HG02763 (cell line): ENCODE data around the gene MRPL16.

Source experiments
- ATAC-seq: cut with Tn5 transposase; IDR thresholded peaks from one replicate; pipeline ENCODE4 v1.9.1; 2021; ENCODE audit warnings: mild to moderate bottlenecking, moderate library complexity; ENCODE audit not compliant: unreplicated experiment

Gene MRPL16

GRCh38 chr11:59776210-59777066 is 34.1 kb downstream of the MRPL16 start:
- no peak for ATAC-seq

- ATAC-seq: no peak
Observed at GRCh38 chr11:59773083-59773440, 37.5 kb downstream of the MRPL16 start.

DNA sequence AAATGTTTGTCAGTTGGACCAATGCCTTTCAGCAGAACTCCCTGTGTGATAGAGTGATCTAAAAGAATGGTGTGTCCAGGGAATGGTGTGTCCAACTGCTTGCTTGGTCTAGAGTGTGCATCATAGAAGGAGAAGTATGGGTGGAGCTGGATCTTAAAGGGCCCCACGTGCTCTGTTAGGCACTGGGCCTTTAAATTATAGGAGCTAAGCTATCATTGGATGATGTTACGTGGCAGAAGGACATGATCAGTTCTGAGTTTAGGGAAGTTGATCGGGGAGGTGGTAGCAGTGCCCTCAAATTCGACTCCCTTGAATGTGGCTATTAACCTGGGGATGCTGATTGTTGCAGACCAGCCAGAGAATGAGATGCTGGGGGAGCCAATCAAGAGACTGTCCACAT is 39.0 kb downstream of the MRPL16 start:
- no peak for ATAC-seq

GRCh38 chr11:59770869-59771268 is 39.7 kb downstream of the MRPL16 start:
- ATAC-seq: no peak

GRCh38 chr11:59770319-59770718 is 40.3 kb downstream of the MRPL16 start:
- no peak for ATAC-seq

DNA sequence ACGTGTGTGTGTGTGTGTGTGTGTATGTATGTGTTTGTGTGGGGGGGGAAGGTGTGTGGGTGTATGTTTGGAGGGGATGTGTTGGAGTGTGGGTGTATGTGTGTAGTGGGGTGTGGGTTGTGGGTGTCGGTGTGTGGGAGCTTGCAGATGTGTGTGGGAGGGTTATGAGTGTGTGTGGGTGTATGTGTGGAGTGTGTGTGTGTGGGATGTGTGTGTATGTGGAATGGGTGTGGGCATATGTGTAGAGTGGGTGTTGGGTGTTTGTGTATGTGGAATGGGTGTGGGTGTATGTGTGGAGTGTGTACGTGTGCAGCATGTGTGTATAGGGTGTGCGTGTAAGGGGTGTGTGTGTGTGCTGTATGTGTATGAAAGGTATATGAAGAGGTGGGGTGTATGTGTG is 40.8 kb downstream of the MRPL16 start:
- no peak for ATAC-seq

GRCh38 chr11:59769111-59769510 is 41.5 kb downstream of the MRPL16 start:
- no peak for ATAC-seq

DNA sequence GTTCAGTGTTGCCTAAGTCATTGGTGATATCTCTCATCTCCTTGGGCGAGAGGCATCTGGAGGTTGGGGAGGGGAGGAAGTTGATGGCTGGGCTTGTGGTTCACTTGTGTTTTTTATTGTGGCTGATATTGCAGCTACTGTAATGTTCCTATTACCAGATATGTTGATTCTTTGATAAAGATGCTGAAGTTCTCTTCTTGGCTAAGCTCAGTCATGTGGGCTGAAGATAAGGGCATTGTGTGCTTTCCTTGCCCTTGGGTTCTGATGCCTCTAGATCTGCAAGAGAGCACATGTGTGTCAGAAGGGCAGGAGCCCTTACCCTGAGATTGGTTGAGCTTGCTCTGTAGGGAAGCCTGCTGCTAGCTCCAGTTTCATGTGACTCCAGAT is 43.4 kb downstream of the MRPL16 start:
- ATAC-seq: no peak

DNA sequence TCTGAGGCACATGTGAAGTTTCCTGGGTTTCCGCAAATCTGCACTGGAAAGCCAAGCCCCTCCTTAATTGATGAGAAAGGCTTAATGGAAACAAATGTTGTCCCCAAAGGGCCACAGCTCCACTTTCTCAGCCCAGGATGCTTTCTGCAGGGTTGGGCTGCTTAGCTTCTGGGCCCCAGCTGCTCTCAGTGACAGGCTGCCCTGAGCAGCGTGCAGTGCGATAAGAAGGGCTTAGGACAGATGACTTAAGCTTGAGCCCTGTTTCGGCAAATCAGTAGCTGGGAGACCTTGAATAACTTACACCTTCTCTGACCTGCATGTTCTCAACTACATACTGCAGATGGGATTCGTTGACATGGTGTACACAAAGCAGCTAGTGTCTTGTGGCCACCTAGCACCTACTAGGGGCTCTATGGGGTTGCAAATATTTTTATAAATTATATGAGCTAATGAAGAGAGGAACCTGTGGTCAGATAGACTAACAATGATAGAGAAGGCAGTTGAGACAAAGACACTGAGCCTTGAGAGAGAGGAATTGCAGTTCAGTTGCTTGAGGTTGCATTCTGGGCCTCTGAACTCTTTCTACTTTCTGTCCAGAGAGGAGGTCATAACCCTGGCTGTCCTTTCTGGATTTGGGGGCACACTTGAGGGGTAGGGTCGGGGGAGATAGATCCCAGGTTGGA is 43.9 kb downstream of the MRPL16 start:
- ATAC-seq: no peak

DNA sequence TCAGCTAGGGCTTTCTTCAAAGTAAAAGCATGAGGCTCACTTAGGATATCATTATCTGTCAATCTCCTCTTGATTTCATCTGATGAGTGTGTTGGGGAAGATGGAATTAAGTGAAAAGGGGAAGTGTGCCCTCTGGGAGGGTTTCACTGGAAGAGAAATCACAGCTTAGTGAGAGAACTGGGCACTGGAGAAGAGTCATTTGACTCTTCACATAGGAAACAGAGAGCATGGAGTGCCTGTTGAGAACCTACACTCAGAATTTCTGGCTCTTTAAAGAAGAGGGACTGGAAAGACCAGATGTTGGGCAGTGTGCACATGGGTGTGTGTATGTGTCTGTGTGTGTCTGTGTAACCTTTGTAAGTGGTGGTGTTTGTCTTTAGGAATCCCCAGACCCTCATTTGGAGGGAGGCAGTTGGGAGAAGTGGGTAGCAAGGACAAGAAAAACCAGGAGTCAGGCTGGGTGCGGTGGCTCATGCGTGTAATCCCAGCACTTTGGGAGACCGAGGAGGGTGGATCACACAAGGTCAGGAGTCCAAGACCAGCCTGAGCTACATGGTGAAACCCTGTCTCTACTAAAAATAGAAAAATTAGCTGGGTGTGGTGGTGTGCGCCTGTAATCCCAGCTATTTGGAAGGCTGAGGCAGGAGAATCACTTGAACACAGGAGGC is 45.4 kb downstream of the MRPL16 start:
- no peak for ATAC-seq

- ATAC-seq: no peak
Observed at GRCh38 chr11:59761993-59762392, 48.6 kb downstream of the MRPL16 start.

DNA sequence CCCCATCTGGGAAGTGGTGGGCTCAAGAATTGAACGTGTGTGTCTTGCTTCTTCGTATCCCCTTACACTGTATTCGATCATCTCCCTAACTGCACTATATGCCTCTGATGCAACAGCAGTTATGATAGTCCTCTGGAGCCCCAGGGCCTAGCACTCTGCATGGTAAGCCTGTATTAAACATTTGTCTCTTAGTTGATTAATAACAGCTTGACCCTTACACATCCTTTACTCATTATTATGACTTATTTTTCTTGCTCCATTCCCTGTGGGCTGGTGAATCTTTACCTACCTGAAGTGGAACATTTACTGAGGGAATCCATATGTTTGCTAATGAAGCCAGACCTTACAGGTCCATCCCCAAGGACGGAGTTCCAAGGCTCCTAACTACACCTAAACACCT is 49.8 kb downstream of the MRPL16 start:
- no peak for ATAC-seq

DNA sequence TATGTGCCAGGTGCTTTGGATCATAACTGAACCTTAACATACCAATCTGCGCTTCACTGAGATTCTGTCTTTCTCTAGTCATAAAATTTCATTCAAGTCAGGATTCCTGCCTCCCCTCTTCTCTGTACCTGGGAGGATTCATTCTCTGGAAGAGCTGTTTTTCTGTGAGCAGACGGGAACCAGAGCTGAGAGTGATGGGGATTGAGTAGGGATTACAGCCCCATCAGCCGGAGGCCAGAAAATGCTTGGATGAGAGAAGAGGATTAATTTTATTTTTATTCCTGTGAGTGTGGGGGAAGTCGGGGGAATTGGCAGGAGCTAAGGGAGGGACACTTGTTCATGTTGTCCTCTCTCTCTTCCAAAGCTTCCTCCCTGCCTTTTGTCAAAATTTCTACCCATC is 50.7 kb downstream of the MRPL16 start:
- ATAC-seq: no peak

- ATAC-seq: no peak
Observed at GRCh38 chr11:59758401-59759037, 52.1 kb downstream of the MRPL16 start.

DNA sequence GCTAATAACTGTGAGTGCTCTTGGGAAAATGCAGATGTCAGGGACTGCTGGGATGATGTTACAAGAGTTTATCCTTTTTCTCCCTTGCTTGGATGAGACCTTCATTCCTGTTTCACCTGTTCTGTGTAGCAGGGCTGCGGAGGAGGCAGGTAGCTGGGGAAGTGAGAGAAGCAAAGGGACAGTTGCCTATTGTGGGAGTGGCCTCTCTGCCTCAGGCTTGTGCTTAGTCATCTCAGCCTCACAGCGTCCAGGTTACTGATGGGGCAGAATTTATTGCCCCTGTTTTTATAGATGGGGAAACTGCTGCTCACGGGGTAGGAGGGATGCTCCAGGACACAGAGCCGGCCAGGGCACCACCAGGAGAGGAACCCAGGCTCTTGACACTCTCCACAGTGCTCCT is 53.7 kb downstream of the MRPL16 start:
- no peak for ATAC-seq

DNA sequence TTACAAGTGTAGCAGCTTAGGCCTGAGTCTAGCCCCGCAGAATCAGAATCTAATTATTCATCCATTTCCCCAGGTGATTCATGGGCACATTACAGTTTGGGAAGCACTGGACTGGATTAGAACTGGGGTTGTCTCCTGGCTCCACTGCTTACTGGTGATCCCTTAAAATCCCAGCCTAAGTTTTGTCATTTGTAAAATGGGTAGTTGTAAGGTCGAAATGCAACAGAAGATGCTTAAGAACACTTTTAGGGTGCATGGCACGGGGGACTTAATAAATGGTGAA is 54.1 kb downstream of the MRPL16 start:
- no peak for ATAC-seq
